Activated CD4-positive, alpha-beta T cell treated with anti-CD3 and anti-CD28 coated beads for 36 hours (primary cell): ENCODE measurements around the gene NAT8L. TPM values are rescaled to one million over a fixed set of nuclear protein-coding genes. Genes with fewer than 3 reads are reported as not detected.

Experiments
- ATAC-seq: fragments of 200-7000 bp; cut with Tn5 transposase; one replicate; pipeline ENCODE4 v1.10.0; 2021; ENCODE audit warnings: mild to moderate bottlenecking, moderate library complexity
- CTCF ChIA-PET: fragments of 350-600 bp; sonication (Branson Sonifier 250); formaldehyde crosslinking; loops from one replicate; lab custom pipeline; 2021; ENCODE audit warnings: antibody characterized with exemption; lab: Charles Lee
- POLR2A ChIA-PET: fragments of 350-600 bp; sonication (Branson Sonifier 250); formaldehyde crosslinking; loops from one replicate; lab custom pipeline; 2021; ENCODE audit warnings: antibody characterized with exemption, inconsistent platforms; lab: Charles Lee
- DNase-seq: peaks from one replicate; pipeline ENCODE4 v3.0.0-alpha.2; 2020
- H3K27ac Mint-ChIP-seq: one replicate; pipeline ENCODE4 v1.8.0; 2021; ENCODE audit warnings: mixed read lengths
- H3K27me3 Mint-ChIP-seq: one replicate; pipeline ENCODE4 v1.8.0; 2021; ENCODE audit warnings: mixed read lengths
- H3K36me3 Mint-ChIP-seq: one replicate; pipeline ENCODE4 v1.8.0; 2021; ENCODE audit warnings: low read depth, mixed read lengths
- H3K4me1 Mint-ChIP-seq: one replicate; pipeline ENCODE4 v1.8.0; 2021; ENCODE audit warnings: mixed read lengths
- H3K4me3 Mint-ChIP-seq: one replicate; pipeline ENCODE4 v1.8.0; 2021; ENCODE audit warnings: mild to moderate bottlenecking, moderate library complexity, mixed read lengths
- H3K9me3 Mint-ChIP-seq: one replicate; pipeline ENCODE4 v1.8.0; 2021; ENCODE audit warnings: low read depth, mixed read lengths
- intact Hi-C, 2 experiments: fragments of 100-400 bp; cut with DNase I in 1 of 2; cut with micrococcal nuclease in 1 of 2; formaldehyde crosslinking; loops; one replicate each; pipeline versions ENCODE4 v1.14.2 to v1.15.1; 2022 to 2024; cut with DNase I, micrococcal nuclease
- total RNA-seq, 2 experiments: library from RNA; stranded (reverse); gene quantifications; one replicate each; pipeline ENCODE4 v1.2.3, GENCODE V29; 2021

Gene NAT8L
- total RNA-seq, 2 experiments from 2014 or later = 0.39 to 0.55 TPM

- Mint-ChIP-seq H3K36me3 (no peaks in the 10 kb centered on the region), H3K27ac (no peak overlapping the region), H3K27me3 (peaks cover 16% of the 10 kb centered on the region), H3K4me1 (no peaks in the 10 kb centered on the region), H3K9me3 (no peaks in the 10 kb centered on the region), H3K4me3 (peak overlapping the region; percentile 50)
- ATAC-seq (no peak), DNase-seq (no peak)
- intact Hi-C loops = loop anchor here (1.0 to 5.0 kb wide), 3 partner anchors 31 to 378 kb away; partner anchors contain the start of genes CFAP99 (in 1 of the 2), NSD2 (in 1 of the 2) and ZFYVE28 (in 1 of the 2)
- POLR2A ChIA-PET = interaction anchor here (1.0 kb wide), 1 partner anchor 428 kb away, joined by 4 read pairs; the partner anchor contains the start of gene RNF4
- CTCF ChIA-PET = no interaction called here
Observed at GRCh38 chr4:2040391-2041238, 18.5 kb upstream of the NAT8L start.

GRCh38 chr4:2041239-2042130 is 17.6 kb upstream of the NAT8L start:
- Mint-ChIP-seq H3K27me3 (peaks cover 14% of the 10 kb centered on the region), H3K4me1 (no peaks in the 10 kb centered on the region), H3K4me3 (peak overlapping the region; percentile 70), H3K27ac (no peak overlapping the region), H3K36me3 (no peaks in the 10 kb centered on the region), H3K9me3 (no peaks in the 10 kb centered on the region)
- ChIA-PET CTCF (no interaction called here), POLR2A (interaction anchor here (1.0 kb wide), 1 partner anchor 427 kb away, joined by 4 read pairs; the partner anchor contains the start of gene RNF4)
- ATAC-seq = peak; percentile 87
- peak; percentile 93 for DNase-seq
- intact Hi-C loops = loop anchor here (1.0 to 5.0 kb wide), 5 partner anchors 17 to 428 kb away; partner anchors contain the start of genes NAT8L (in 2 of the 2), CFAP99 (in 1 of the 2), NSD2 (in 1 of the 2) and RNF4 (in 1 of the 2)

GRCh38 chr4:2042204-2042946 is 16.8 kb upstream of the NAT8L start:
- DNase-seq (peak; percentile 66), ATAC-seq (peak; percentile 57)
- H3K4me3 Mint-ChIP-seq = peak overlapping the region; percentile 70
- POLR2A ChIA-PET = no interaction called here
- peaks cover 12% of the 10 kb centered on the region for H3K27me3 Mint-ChIP-seq
- intact Hi-C loops = loop anchor here (1.0 to 5.0 kb wide), 3 partner anchors 16 to 427 kb away; partner anchors contain the start of genes NAT8L (in 2 of the 2), NSD2 (in 1 of the 2) and RNF4 (in 1 of the 2)
- H3K36me3 Mint-ChIP-seq = no peaks in the 10 kb centered on the region
- no peaks in the 10 kb centered on the region for H3K4me1 Mint-ChIP-seq
- CTCF ChIA-PET = no interaction called here
- no peaks in the 10 kb centered on the region for H3K9me3 Mint-ChIP-seq
- no peak overlapping the region for H3K27ac Mint-ChIP-seq

GRCh38 chr4:2042947-2043395 is 16.2 kb upstream of the NAT8L start:
- intact Hi-C loops = loop anchor here (1.0 to 5.0 kb wide), 3 partner anchors 16 to 426 kb away; partner anchors contain the start of genes NAT8L (in 2 of the 2), NSD2 (in 1 of the 2) and RNF4 (in 1 of the 2)
- peaks cover 12% of the 10 kb centered on the region for H3K27me3 Mint-ChIP-seq
- H3K9me3 Mint-ChIP-seq = no peaks in the 10 kb centered on the region
- ChIA-PET CTCF (no interaction called here), POLR2A (no interaction called here)
- no peaks in the 10 kb centered on the region for H3K36me3 Mint-ChIP-seq
- ATAC-seq = no peak
- no peak for DNase-seq
- peak overlapping the region; percentile 60 for H3K4me3 Mint-ChIP-seq
- no peak overlapping the region for H3K27ac Mint-ChIP-seq
- no peaks in the 10 kb centered on the region for H3K4me1 Mint-ChIP-seq

GRCh38 chr4:2043396-2044118 is 15.6 kb upstream of the NAT8L start:
- ATAC-seq (no peak), DNase-seq (no peak)
- Mint-ChIP-seq H3K27ac (no peak overlapping the region), H3K27me3 (peaks cover 16% of the 10 kb centered on the region), H3K4me1 (no peaks in the 10 kb centered on the region), H3K9me3 (no peaks in the 10 kb centered on the region), H3K4me3 (peak overlapping the region; percentile 60), H3K36me3 (no peaks in the 10 kb centered on the region)
- POLR2A ChIA-PET = no interaction called here
- intact Hi-C loops = loop anchor here (2.0 to 5.0 kb wide), 2 partner anchors 15 to 171 kb away; partner anchors contain the start of genes NAT8L (in 2 of the 2) and NSD2 (in 1 of the 2)
- CTCF ChIA-PET = no interaction called here

- Mint-ChIP-seq H3K27ac (no peak overlapping the region), H3K27me3 (peaks cover 12% of the 10 kb centered on the region), H3K36me3 (no peaks in the 10 kb centered on the region), H3K4me1 (no peaks in the 10 kb centered on the region), H3K9me3 (no peaks in the 10 kb centered on the region), H3K4me3 (no peak overlapping the region)
- intact Hi-C loops = loop anchor here in 1 of 2 experiments (5.0 kb wide), 1 partner anchor 172 kb away; the partner anchor contains the start of gene NSD2
- ChIA-PET CTCF (interaction anchor here (0.7 kb wide), 2 partner anchors 351 to 592 kb away, joined by 3 to 4 read pairs; no protein-coding TSS in a partner anchor), POLR2A (no interaction called here)
- DNase-seq = no peak
- ATAC-seq = no peak
Observed at GRCh38 chr4:2044119-2044485, 15.0 kb upstream of the NAT8L start.

GRCh38 chr4:2044542-2045517 is 14.3 kb upstream of the NAT8L start:
- ChIA-PET POLR2A (no interaction called here), CTCF (interaction anchor here (0.7 kb wide), 2 partner anchors 351 to 592 kb away, joined by 3 to 4 read pairs; no protein-coding TSS in a partner anchor)
- intact Hi-C loops = loop anchor here in 1 of 2 experiments (5.0 kb wide), 1 partner anchor 173 kb away; the partner anchor contains the start of gene NSD2
- Mint-ChIP-seq H3K4me1 (no peaks in the 10 kb centered on the region), H3K36me3 (no peaks in the 10 kb centered on the region), H3K27me3 (peaks cover 13% of the 10 kb centered on the region), H3K27ac (no peak overlapping the region), H3K4me3 (no peak overlapping the region), H3K9me3 (no peaks in the 10 kb centered on the region)
- DNase-seq (no peak), ATAC-seq (no peak)

GRCh38 chr4:2045518-2045951 is 13.6 kb upstream of the NAT8L start:
- Mint-ChIP-seq H3K36me3 (no peaks in the 10 kb centered on the region), H3K4me3 (no peak overlapping the region), H3K27ac (no peak overlapping the region), H3K4me1 (no peaks in the 10 kb centered on the region), H3K9me3 (no peaks in the 10 kb centered on the region), H3K27me3 (peaks cover 8% of the 10 kb centered on the region)
- ChIA-PET POLR2A (no interaction called here), CTCF (interaction anchor here (1.0 kb wide), 1 partner anchor 10 kb away, joined by 3 read pairs; no protein-coding TSS in a partner anchor)
- no peak for ATAC-seq
- intact Hi-C loops = no loop called here
- DNase-seq = no peak
